ENCODE data around the gene ARL13A.

DNA sequence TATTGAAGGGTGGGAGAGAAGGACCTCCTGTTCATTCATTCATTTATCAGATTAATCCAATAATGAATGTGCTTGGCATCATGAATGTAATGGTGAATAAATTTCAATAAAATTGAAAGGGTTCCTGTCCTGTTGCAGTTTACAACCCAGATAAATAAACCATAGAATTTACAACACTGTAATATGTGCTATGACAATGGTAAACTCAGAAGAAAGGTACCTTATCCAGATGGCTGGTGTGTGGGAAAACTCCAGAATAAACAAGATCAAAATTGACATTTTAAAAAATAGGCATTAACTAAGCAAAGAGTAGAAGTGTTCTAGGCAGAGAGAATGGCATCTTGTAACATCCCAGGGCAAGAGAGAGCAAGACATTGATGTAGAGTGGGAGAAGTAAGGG is 15.3 kb downstream of the ARL13A start:
- TF ChIP-seq, protein P1, sequence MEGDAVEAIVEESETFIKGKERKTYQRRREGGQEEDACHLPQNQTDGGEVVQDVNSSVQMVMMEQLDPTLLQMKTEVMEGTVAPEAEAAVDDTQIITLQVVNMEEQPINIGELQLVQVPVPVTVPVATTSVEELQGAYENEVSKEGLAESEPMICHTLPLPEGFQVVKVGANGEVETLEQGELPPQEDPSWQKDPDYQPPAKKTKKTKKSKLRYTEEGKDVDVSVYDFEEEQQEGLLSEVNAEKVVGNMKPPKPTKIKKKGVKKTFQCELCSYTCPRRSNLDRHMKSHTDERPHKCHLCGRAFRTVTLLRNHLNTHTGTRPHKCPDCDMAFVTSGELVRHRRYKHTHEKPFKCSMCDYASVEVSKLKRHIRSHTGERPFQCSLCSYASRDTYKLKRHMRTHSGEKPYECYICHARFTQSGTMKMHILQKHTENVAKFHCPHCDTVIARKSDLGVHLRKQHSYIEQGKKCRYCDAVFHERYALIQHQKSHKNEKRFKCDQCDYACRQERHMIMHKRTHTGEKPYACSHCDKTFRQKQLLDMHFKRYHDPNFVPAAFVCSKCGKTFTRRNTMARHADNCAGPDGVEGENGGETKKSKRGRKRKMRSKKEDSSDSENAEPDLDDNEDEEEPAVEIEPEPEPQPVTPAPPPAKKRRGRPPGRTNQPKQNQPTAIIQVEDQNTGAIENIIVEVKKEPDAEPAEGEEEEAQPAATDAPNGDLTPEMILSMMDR (IDR thresholded peaks at IDR 0.05; ENCODE audit: poor library complexity) = no peak
- TF ChIP-seq EZH2 (IDR thresholded peaks at IDR 0.05; ENCODE audit: borderline replicate concordance) (no peak), EZH2phosphoT487 (IDR thresholded peaks at IDR 0.05; ENCODE audit: low read depth, severe bottlenecking, unreplicated experiment) (no peak)
